GM21717 (cell line): ENCODE results near the gene CNTROB.

Experiments used
- ATAC-seq: cut with Tn5 transposase; IDR thresholded peaks from one replicate; pipeline ENCODE4 v1.9.1; 2021; ENCODE audit warnings: mild to moderate bottlenecking, moderate library complexity; ENCODE audit not compliant: unreplicated experiment

CNTROB gene

GRCh38 chr17:7982666-7983065 lies 50.7 kb downstream of the CNTROB start:
- no peak for ATAC-seq

- no peak for ATAC-seq
Measured at GRCh38 chr17:7984904-7985303, 52.9 kb downstream of the CNTROB start.

GRCh38 chr17:7987112-7987893 lies 55.3 kb downstream of the CNTROB start:
- no peak for ATAC-seq

GRCh38 chr17:7988750-7989178 lies 56.8 kb downstream of the CNTROB start:
- no peak for ATAC-seq

GRCh38 chr17:7989781-7990655 lies 58.0 kb downstream of the CNTROB start:
- ATAC-seq = no peak

GRCh38 chr17:7992516-7992915 lies 60.5 kb downstream of the CNTROB start:
- ATAC-seq = no peak

GRCh38 chr17:7992924-7993323 lies 60.9 kb downstream of the CNTROB start:
- ATAC-seq = no peak

GRCh38 chr17:7993972-7994589 lies 62.1 kb downstream of the CNTROB start:
- no peak for ATAC-seq

- ATAC-seq = no peak
Measured at GRCh38 chr17:7995724-7996123, 63.7 kb downstream of the CNTROB start.

- no peak for ATAC-seq
Measured at GRCh38 chr17:7997186-7997585, 65.2 kb downstream of the CNTROB start.
